ENCODE measurements around the gene IKZF2. TPM values are rescaled to one million over a fixed set of nuclear protein-coding genes. Genes with fewer than 3 reads are reported as not detected.

The IKZF2 gene
- total RNA-seq, 1 donor from 2014 or later, result 0.86 TPM

GRCh38 chr2:213125646-213126347, 25.6 kb downstream of the IKZF2 start:
- TF ChIP-seq CTCF (conservative IDR thresholded peaks at IDR 0.05; ENCODE audit: low read depth, low read length), result no peak
- no peak for DNase-seq (ENCODE audit: low read depth)
- no peak overlapping the region for H3K4me3 ChIP-seq (ENCODE audit: low read depth, low read length)

GRCh38 chr2:213122725-213123124, 28.7 kb downstream of the IKZF2 start:
- DNase-seq (ENCODE audit: low read depth), result no peak
- H3K4me3 ChIP-seq (ENCODE audit: low read depth, low read length), result no peak overlapping the region
- no peak for TF ChIP-seq CTCF (conservative IDR thresholded peaks at IDR 0.05; ENCODE audit: low read depth, low read length)

GRCh38 chr2:213121690-213122089, 29.7 kb downstream of the IKZF2 start:
- TF ChIP-seq CTCF (conservative IDR thresholded peaks at IDR 0.05; ENCODE audit: low read depth, low read length), result no peak
- no peak for DNase-seq (ENCODE audit: low read depth)
- H3K4me3 ChIP-seq (ENCODE audit: low read depth, low read length), result no peak overlapping the region

GRCh38 chr2:213119061-213119809, 32.2 kb downstream of the IKZF2 start:
- no peak overlapping the region for H3K4me3 ChIP-seq (ENCODE audit: low read depth, low read length)
- no peak for DNase-seq (ENCODE audit: low read depth)
- no peak for TF ChIP-seq CTCF (conservative IDR thresholded peaks at IDR 0.05; ENCODE audit: low read depth, low read length)

- no peak for DNase-seq (ENCODE audit: low read depth)
- TF ChIP-seq CTCF (conservative IDR thresholded peaks at IDR 0.05; ENCODE audit: low read depth, low read length), result no peak
- no peak overlapping the region for H3K4me3 ChIP-seq (ENCODE audit: low read depth, low read length)
These were observed 43.1 kb downstream of the IKZF2 start for GRCh38 chr2:213108308-213108707.

GRCh38 chr2:213107728-213108127, 43.7 kb downstream of the IKZF2 start:
- TF ChIP-seq CTCF (conservative IDR thresholded peaks at IDR 0.05; ENCODE audit: low read depth, low read length), result no peak
- H3K4me3 ChIP-seq (ENCODE audit: low read depth, low read length), result no peak overlapping the region
- no peak for DNase-seq (ENCODE audit: low read depth)

Measured in epithelial cell of proximal tubule (primary cell).